ENCODE measurements around the gene SLC25A29.

SLC25A29 gene

DNA sequence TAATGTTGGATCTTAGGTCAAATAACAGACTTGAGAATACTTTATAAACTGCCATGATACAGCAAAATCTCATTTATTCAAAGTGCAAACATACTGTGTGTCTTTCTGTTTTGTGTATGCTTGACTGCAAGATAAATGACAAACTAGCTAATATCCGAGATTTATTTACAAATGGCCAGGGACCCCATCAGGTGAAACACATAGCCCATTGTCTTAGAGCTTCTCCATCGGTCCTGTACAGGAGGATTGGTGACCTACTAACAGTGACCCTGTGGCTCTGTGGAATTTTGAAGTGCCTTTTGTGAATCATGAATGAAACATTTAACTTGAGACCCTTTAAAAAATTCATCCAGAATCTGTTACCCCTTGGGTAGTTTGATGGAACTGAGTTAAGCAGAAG, 27.1 kb downstream of the SLC25A29 start:
- no peak for DNase-seq

DNA sequence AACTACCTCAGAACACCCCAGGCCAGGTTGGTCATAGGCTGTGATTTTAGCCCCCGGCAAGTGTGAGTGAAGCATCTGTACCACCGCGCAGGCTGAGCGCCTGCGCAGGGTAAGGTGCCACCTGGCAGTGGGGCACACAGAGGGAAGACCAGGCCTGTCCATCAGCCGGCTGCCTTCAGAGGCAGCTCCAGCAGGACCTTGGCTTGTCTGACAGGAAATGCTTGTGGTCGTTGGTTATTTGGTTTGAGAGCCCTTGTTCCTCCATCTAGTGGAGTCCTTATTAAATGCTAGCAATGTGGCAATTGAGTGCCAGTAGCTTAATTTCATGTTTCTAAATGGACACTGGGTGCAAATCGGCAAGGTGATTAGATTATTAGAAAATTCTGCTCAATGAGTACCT, 27.5 kb downstream of the SLC25A29 start:
- no peak for DNase-seq

DNA sequence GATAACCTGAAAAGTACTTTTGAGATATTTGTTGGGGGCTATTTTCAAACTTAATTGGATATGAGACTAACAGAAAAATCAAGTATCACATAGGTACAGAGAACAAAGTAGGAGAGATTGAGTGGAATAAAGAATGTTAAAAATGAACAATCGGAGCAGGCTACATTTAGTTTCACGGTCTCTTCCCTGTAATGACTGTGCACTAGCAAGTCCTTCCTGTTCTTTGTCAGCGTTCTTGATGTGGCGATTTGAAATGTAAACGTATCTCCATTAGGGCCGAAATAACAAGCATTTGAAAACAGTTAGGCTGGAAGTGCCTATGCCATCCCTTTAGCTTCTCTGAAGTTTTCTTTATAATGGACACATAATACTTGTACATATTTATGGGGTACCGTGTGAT, 31.0 kb downstream of the SLC25A29 start:
- DNase-seq, result no peak

DNA sequence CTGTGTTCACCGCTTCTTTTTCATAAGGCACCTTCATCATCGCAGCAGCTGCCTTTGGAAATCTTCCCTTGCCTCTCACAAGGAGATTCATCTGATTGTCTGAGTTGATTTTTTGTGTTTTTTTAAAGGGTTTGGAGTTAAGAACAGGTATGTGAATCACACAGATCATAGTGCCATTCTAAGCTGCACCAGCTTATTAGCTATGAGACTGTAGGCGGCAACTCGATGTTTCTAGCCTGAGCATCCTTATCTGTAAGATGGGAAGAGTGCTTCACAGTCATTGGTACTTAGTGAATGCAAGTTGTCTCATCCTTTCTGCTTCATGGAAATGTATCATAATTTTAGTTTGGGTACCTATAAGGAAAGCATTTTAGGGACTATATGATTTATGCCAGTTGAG, 32.0 kb downstream of the SLC25A29 start:
- no peak for DNase-seq

DNA sequence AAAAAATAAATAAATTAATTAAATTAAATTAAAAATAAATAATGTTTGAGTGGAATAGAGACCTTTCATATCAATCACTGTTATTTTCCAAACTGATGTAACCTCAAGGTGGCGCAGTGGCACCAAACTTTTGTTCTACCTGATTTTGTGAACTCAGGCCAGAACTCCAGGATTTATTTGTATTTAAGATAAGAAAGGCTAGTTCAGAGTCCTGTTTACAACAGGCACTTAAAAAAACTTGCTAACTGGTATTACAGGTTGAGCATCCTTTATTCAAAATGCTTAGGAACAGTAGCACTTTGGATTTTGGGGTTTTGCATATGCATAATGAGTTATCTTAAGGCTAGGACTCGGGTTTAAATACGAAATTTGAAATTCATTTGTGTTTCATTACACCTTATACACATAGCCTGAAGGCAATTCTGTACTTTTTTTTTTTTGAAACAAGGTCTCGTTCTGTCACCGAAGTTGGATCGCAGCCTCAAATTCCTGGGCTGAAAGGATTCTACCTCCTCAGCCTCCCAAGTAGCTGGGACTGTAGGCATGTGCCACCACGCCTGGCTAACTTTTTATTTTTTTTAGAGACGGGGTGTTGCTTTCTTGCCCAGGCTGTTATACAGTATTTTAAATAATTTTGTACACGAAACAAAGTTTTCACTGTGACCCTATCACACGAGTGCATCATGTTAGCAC, 34.9 kb downstream of the SLC25A29 start:
- peak; percentile 38 for DNase-seq

DNA sequence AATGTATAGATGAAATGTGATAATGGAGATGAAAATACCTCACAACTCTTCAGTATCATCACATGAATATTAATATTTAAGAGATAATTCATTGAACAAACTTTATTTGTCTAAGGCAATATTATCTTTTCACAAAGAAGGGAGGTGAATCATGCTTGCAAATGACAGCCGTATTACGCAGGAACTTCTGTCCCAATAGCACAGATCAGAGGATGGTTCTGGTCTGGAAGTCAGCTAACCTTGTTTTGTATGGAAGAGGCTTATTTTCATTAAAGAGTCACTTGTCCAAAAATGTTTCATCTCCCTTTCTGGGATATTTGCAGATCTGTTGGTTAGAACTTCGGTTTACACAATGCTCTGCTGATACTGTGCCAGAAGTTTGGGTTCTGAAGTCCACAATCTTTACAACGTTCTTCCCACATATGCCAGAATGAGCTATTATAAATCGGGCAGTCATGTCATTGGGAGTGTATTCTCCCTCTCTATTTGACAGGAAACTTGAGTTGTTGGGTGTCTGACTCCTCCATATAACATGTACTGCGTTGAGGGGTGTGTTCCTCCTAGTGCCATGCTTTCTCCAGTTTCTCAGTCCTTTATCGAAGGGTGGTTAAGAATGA, 37.5 kb downstream of the SLC25A29 start:
- no peak for DNase-seq

DNA sequence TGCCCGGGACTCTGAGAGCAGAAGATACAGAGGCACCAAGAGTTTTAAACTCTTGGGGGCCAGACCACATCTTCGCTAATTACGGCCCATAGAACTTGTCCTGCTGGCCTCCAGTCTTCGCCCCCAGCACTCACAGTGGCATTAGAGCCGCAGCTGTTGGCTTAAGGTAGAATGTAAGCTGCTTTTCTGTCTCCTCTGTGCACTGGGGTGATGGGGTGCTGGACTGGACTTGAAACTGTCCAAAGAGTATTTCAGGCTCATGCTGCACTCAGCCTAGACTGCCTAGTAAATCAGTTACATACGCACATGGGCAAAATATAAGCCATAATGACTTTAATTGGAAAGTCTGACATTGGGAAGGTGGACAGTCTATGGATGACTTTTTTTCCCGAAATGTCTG, 38.3 kb downstream of the SLC25A29 start:
- DNase-seq, result no peak

DNA sequence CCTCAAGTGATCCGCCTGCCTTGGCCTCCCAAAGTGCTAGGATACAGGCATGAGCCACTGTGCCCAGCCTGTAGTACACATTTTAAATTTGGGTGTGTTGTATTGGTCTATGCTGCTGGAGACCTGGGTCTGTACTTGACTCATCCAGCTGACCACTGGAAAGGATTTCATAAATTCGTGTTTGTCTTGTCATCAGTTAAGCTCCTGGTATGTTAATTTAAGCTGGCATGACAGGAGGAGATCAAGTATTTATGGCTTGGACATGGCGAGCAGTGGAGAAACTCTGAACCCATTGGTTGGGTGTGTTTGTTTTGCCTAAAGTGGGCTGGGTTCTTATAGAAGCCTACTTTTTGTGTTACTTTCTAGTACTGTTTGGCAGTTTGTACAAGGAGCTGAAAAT, 43.1 kb downstream of the SLC25A29 start:
- DNase-seq, result no peak

DNA sequence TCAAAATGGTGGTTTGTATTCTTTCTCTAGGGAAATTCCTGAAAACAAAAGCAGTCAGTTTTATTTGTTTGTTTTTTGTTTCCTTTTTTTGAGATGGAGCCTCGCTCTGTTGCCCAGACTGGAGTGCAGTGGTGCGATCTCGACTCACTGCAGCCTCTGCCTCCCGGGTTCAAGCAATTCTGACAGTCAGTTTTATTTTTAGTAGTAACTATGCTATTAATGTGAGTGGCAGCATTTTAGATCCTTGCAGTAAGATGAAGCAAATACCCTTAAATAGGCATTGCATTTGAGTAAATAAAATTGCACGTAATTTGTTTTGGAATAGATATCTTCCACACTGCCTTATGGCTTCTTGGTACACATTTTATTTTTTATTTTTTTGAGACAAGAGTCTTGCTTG, 43.7 kb downstream of the SLC25A29 start:
- no peak for DNase-seq

DNA sequence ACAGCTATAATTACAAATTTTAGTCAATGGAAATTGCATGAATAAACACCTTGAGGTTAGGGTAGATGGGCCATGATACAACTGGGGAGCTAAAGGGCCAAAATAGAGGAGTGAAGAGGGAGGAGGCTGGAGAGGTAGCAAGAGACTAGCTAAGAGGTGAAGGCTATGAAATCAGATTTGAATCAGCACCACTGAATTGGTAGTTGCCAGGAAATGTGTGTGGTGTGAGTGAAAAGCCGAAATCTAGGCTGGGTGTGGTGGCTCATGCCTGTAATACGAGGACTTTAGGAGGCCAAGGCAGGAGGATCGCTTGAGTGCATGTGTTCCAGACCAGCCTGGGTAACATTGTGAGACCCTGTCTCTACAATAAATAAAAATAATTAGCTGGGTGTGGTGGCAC, 44.6 kb downstream of the SLC25A29 start:
- DNase-seq, result no peak

DNA sequence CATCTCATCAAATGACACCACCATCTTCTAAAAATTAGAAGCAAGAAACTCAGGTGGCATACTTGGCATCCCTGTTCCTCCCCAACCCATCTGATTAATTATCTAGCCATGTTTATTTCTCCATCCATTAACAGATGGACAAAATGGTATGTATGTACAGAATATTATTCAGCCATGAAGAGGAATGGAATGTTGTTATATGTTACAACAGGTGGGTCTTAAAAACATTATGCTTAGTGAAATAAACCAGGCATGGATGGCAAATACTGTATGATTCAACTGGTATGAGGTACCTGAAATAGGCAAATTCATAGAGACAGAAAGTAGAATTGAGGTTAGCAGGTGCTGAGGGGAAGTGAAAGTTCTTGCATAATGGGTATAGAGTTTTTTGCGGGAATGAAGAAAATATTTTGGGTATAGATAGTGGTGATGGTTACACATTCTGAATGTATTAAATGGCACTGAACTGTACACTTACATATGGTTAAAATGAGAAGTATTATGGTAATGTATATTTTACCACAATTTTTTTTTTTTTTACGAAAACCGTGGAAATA, 49.8 kb downstream of the SLC25A29 start:
- DNase-seq, result no peak

DNA sequence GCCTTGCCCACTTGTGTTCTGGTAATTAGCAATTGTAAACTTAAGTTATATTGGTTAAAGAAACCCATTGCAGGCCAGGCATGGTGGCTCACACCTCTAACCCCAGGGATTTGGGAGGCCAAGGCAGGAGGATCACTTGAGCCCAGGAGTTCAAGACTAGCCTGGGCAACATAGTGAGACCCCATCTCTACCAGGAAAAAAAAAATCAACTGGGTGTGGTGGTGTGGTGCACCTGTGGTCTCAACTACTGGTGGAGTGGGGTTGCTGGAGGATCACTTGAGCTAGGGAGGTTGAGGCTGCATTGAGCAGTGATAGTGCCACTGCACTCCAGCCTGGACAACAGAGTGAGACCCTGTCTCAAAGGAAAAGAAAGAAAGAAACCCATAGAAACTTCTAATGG, 53.6 kb downstream of the SLC25A29 start:
- no peak for DNase-seq

DNA sequence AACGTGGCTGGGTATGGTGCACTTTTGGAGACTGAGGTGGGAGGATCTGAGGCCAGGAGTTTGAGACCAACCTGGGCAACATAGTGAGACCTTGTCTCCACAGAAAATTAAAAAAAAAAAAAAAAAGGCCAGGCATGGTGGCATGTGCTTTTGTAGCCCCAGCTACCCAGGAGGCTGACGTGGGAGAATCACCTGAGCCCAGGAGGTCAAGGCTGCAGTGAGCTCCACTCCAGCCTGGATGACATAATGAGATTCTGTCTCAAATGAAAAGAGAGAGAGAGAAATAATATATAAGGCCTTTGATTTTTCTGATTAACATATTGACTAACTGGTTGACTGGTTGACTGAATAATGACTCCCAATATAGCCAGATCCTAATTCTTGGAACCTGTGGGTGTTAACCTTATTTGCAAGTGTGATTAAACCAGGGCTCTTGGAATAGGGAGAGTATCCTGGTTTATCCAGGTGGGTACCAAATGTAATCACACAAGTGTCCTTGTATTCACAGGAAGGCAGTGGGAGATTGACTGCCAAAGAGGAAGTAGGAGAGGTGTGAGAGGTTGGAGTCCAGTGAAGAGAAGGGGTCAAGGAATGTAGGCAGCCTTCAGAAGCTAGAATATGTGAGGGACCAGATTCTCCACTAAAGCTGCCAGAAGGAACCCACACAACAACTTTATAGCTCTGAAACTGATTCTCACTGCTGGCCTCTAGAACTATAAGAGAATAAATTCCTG, 55.3 kb downstream of the SLC25A29 start:
- DNase-seq, result no peak

DNA sequence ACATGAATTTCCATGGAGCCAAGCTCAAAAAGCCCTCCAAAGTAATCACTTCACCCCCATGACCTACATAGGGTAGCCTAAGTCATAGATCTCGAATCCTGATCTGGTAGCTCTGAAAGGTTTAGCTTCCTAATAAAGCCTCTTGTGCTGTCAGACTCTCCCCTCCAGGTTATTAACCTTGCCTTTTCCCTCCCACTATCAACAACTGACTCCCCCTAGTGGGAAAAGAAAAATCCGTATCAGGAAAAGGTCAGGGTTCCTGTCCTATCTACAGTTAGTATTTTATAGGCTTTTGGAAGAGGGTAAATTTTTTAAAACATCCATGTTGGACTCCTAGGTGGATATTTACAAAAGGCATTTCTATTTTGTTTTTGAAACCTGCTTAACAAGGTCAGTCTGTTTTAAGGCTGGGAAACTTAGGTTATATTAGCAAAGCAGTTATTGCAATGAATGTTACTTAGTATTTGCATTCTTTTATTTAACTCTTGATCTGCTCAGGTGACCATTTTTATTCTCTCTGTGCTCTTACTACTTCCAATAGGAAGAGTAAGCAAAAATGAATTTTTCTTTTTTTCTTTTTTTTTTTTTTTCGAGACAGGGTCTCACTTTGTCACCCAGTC, 59.3 kb downstream of the SLC25A29 start:
- no peak for DNase-seq

DNA sequence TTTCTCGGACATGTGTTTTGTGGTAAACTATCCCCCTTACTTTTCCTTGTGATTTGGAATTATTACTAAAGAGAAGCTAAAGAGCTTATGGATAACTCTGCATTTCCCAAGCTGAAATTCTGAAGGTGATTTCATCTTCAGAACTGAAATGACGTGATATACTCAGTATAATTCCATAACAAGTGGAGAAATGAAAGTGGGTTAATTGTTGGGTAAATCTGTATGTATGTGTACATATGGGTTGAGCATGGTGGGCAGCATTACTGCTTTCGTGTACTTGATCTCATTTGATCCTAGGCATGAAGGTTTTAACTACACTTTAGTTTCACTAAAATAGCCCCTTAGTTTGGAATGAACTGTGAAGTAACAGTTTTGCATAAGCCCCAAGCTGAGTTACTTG, 63.2 kb downstream of the SLC25A29 start:
- no peak for DNase-seq

DNA sequence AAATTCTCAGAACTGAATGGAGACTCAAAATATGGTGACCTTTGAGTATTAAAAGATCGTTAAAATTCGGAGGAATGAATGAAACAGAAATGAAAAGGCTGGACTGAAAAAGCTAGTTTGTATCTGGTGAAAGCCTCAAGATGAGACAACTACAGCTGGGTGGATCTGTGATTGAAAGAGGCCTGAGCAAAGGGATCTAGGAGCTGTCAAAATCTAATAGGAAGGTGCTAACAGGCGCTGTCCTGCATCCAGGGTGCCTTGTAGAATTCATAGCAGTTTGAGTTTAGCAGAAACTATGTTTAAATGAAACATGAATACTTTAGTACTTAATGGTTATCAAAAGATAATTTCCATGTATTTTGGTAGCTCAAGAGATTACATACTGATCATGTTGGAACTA, 65.0 kb downstream of the SLC25A29 start:
- no peak for DNase-seq
